GM21423 (cell line): ENCODE data around the gene KCNIP1.
"Not testable (repeated sequence)": the region's sequence is repeated elsewhere in the genome, so short reads cannot be mapped to it uniquely, and the experiment has no call there.

Source experiments
- ATAC-seq: cut with Tn5 transposase; IDR thresholded peaks from one replicate; pipeline ENCODE4 v1.9.1; 2021; ENCODE audit warnings: mild to moderate bottlenecking, moderate library complexity; ENCODE audit not compliant: unreplicated experiment

The KCNIP1 gene

DNA sequence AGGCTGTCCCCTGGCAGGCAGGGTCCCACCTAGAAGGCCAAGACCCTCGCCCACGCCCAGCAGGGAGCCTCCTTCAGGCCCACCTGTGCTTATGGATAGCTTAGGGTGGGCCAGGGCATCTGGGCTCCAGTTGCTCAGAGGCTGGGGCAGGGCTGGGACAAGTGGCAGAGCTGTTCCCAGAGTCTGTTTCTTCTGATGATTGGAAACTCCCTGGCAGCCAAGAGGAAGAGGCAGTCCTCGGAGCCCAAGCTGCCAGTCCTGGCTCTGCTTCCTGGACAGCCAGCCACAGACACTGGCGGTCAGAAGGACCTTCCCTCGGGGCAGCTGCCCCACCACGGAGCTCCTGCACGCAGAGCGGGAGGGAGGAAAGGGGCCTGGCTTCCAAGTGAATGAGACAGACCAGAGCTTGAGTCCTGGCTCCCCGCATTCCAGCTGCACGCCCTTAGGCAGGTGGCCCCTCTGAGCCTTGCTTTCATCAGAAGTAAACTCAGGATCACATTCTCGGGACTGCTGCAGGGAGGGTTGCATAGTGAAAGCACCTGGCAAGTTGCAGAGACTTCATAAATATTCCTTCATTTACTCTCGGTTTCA lies 241.8 kb downstream of the KCNIP1 start:
- ATAC-seq, result no peak

DNA sequence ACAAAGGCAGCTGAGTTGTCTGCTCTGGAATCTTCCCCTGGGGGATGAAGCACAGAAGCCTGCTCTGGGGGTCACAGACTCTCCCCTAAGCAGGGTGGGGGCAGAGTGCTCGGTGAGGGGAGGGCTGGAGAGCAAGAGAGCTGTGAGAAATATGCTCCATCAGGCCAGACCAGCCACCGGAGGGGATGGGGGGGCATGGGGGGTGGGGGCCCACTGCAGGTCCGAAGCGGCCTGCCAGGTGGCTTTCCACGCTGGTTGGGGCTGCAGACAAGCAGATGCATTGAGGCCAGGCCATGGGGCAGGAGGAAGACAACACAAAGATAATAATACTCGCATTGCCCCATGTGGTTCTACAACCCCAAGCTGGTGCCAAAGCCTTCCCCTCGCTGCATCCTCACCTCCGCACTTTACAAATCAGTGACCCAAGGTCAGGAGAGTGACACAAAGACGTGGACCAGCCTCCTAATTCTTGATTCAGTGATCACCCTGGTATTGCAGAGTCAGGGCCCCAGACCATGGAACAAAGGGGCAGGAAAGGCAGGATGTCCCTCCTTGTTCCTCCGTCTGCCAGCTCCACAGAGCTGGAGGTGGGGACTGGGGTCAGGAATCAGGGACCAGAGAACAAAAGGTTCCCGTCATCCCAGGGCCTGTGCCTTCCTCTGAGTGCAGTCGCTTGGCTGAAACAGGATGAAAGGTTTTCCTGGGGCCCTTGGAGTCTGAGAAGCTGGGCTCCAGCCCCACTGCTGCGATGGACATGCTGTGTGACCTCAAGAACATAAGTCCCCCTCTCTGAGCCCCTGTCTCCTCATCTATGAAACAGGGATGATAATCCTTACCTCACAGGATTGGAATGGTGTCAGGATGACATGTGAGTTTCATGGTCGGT lies 242.5 kb downstream of the KCNIP1 start:
- ATAC-seq, result no peak

DNA sequence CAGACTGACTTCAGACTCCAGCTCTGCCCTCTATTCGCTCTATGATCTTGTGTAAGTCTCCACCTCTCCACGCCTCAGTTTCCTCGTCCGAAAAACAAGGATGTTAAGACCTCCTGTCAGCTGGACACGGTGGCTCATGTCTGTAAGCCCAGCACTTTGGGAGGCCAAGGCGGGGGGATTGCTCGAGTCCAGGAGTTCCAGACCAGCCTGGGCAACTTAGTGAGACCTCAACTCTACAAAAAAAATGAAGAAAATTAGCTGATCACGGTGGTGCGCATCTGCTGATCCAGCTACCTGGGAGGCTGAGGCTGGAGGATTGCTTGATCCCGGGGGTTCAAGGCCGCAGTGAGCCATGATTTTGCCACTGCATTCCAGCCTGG lies 243.1 kb downstream of the KCNIP1 start:
- ATAC-seq, result no peak

DNA sequence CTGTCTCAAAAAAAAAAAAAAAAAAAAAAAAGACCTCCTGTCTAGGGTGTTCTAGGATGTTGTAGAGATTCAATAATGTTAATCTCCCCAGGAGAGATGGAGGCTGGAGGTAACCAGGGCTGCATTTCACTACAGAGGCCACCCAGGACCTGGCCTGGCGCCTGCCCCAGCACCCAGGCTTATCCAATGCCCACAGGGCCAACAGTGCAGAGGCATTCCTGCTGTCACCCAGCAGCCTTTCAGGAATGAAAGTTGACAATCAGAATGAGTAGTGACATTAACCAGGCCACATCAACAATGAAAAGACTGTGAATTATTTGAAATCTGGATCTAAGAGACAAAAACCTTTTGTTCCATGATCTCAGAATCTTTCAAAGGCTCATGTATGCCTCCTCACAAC lies 243.5 kb downstream of the KCNIP1 start:
- ATAC-seq, result no peak

DNA sequence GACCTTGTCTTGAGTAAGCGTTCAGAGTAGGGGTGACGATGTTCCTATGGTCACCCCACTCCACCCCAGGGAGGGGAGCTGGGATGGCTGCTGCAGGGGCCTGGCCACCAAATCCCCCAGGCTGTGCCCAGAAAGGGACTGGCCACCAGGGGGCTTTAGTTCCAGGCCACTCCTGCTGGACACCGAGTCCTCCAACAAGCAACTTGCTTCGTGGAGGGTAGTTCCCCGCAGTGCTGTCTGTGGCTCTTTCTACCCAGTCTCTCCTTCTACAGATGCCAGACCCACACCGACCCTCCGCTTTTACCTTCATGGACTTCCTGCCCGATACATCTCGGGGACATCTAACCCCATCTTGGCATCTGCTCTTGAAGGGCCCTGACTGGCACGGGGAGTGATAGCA lies 244.0 kb downstream of the KCNIP1 start:
- no peak for ATAC-seq

DNA sequence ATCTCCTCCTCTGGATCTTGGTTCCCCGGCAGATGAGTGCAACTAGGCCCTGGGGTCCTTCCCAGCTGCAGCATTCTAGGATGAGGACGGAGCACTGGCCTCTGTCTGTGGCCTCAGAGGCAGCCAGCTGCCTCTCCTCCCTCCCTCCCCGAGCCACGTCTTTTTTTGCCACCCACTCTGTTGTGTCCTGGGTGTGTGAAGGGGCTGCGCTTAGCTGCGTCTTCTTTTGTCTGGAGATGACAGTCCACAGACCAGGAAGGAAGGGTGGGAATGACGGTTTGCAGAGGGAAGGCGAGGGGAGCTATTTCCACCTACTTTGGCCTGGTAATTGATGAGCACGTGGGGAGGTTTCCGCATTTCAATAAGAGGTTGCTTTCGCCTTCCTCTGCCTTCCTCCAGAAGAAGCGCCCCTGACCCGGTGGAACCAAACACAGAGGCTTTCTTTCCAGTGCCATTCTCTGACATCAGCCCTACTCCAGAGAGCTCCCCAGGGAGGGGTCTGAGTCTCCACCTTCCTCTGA lies 245.2 kb downstream of the KCNIP1 start:
- no peak for ATAC-seq

DNA sequence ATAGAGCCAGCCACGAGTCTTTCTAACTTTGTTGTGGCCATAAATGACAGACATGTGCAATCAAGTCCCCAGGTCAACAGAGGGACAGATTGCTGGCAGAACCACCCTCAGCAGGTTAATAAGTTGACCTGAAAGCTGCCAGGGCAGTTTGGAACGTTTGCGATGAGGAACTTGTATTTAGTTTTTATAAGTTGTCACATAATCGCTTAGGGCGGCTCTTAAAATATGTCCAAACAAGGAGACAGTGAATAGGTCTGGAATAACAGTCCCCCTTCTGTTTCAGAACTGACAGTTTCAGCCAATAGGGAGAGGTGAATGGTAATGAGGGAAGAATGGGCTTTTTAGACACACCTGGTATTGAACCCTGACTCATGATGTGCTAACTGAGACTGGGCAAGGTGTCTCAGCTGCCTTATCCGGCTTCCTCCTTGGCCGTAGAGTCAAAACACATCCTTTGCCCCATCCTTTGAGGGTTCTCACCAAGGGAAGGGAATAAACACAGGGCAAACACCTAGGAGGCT lies 246.2 kb downstream of the KCNIP1 start:
- no peak for ATAC-seq

DNA sequence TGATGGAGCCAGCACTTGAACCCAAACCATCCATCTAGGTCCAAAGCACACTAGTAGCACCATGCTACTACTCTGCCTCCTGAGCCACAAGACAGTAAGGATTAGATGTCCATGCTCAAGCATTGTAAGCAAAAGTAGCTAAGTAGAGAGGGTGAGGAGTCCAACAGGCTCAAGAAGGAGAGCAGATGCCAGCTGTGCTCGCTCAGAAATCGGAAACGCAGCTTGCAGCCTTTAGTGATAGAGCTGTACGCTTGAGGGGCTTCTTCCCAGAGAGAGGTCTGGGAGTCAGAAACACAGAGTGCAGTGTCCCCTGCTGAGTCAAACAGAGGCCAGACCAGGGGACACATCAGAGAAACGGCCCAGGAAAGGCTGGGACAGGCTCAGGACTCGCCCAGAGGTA lies 247.0 kb downstream of the KCNIP1 start:
- no peak for ATAC-seq

DNA sequence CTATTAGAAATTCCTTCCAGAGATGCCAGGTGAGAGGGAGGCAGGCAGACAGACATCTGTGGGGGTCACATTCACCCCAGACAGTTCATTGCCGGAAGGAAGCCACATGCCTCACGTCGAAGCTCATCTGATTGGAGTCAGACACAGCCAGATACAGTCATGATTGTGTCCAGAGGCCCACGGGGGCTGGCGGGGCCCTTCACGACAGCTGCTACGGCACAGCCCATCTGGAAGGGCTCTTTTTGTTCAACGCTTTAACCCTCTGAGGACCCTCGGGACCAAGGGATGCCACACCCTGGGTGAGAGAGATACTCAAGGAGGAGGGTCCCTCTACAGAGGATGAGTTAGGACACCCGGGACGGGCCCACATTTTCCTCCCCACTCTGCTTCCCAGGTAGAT lies 247.8 kb downstream of the KCNIP1 start:
- no peak for ATAC-seq

DNA sequence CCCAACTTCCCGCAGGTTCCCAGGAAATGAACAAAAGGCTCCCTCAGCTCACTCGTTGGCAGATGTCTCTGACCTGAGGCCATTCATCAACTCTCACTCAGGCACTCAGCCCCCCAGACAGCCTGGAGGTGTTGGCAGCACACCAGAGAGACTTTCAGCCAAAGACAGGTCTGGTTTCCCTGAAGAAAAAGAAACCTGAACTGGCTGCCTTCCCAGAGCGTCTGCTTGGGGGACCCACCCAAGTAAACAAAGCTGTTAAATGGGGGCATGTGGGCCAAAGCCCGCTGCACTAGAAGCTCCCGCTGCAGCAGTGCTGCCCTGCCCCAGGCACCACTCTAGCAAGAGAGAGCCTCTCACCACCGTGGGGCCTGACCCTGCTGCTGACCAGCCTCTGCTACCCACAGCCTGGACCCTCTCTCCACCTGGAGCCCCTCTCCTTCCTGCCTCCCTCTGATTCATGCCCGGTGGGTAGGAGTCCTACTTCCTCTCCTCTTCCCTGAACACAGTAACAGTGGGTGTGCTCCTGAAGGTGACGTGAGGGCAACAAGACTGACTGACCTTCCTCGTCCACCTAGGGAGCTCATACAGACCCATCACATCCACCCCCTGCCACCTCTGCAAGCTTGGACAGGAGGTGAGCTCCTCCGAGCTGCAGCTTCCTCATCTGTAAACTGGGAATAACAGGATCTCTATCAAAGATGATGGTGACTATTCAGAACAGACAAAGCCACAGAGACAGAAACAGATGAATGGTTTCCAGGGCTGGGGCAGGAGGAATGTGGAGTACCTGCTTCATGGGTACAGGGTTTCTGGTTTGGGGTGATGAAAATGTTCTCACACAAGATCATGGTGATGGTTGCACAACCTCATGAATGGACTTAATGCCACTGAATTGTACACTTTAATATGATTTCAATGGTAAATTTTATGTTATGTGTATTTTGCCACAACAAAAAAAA lies 248.7 kb downstream of the KCNIP1 start:
- no peak for ATAC-seq

DNA sequence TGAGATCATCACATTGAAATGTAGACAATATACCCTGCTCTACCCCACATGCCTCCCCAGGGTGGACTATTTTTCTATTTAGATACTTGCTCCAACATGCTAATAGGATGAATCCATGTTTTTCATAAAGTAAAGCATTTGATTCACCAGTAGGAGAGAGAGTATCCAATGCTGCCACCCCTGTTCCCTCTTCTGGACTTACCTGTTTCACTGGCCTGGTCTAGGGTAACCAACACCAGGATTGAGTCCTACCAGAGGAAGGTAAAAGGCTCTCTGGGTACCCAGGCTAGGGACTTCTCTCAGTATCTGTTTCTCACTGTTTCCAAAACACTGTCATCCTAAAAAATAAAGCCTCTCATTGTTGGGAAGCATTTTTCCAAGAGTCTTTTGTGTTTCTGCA lies 249.5 kb downstream of the KCNIP1 start:
- no peak for ATAC-seq

DNA sequence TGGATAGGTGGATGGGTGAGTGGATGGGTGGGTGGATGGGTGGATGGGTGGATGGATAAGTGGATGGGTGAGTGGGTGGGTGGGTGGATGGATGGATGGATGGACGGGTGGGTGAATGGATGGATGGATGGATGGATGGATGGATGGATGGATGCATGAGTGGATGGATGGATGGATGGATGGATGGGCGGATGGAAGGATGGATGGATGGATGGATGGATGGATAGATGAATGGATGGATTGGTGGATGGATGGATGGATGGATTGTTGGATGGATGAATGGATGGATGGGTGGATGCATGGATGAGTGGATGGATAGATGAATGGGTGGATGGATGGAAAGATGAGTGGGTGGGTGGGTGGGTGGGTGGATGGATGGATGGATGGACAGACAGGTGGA lies 250.7 kb downstream of the KCNIP1 start:
- not testable (repeated sequence) for ATAC-seq

DNA sequence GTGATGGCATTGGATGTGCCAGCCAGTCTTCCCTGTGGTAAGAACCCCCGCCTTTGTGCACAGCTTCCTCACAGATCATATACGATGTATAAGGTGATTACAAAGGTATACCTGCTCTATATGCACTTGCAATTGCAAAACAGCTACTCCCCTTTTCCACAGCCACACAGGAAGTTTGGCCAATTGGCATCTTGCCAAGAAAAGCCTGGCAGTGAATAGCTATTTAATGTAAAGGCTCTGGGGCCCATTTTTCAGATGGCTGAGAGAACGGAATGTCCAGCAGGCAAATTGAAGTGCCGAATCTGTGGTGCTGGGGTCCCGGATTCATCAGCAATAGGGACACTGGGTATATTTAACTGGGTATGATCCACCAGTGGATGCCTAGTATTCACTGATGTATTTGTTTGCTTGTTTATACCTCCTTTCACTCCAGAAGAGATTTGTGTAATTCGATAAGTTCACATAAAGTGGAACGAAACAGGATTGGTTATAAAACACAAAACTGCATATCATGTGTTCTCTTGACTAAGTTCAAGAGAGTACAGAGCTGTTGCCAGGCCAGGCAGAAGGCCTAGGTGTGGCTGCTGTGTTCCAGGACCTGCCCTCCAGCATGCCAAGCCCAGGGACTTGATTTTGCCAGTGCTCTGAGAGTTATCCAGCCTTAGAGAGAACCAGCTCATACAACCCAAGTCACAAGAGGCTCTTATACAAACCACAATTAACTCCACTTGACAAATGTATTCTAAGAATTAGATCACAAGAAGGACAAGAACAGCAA lies 252.0 kb downstream of the KCNIP1 start:
- ATAC-seq, result no peak

DNA sequence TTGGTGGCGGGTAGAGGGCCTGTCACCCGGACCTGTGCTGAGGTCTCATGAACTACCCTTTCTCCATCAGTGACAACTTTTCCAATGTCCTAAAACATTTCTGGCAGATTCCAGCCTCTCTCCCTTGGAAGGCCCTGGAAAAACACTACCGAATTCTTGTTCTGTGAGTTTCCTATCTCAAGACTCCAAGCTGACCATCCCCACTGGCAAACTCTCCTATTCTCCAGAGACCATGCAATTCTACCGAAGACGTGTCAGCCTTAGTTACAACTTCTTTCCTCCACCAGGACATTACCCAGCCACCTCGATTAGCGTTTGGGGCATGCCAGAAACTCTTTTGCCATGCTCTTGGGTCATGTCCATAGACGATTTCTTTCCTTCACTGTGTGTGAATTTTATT lies 252.9 kb downstream of the KCNIP1 start:
- no peak for ATAC-seq

DNA sequence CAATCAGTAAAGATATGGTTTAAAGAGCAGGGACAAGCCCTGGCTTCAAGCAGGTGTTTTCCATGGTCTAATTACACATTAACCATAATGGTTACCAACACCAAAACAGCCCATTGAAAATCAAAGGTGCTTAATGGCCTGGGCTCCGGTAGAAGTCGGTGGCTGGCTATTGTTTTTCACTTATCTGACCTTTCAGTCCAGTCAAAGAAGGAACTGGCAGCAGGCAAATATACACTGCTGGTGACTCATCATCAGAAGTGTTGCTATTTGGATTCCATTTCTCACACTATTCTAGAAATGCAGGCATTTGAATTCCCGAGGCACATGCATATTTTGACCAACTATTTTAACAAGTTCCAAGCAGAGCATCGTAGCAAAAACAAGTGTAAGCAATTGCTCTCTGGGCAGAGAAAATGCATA lies 253.4 kb downstream of the KCNIP1 start:
- peak; percentile 93 for ATAC-seq

DNA sequence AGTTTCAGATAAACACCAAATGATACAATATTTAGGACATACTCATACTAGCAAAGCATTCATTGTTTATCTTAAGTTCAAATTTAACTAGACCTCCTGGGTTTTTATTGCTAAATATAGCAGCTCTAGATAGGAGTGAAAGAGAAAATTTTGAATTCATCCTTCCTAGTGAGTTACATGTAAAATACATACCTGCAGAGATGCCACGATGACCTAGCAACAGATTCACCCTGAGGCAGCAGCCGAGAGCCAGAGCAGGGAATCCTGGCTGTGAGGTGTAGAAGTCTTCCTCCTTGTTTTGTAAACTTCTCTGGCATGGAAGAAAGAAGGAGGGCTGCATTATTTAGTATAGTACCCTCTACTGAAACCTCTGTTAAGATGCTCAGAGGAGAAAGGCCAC lies 253.8 kb downstream of the KCNIP1 start:
- no peak for ATAC-seq

DNA sequence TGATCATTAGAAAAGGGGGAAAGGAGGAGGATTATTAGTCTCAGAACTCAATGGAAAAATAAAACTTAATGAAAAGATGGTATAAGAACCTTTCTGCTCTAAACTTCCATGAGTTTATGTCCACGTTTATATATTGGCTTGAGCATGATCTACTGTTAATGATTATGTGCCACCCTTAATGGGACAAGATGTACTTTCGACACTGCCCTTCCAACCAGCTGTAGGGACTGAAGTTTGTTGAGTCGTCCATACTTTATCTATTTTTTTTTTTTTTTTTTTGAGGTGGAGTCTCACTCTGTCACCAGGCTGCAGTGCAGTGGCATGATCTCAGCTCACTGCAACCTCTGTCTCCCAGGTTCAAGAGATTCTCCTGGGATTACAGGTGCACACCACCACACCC lies 254.7 kb downstream of the KCNIP1 start:
- no peak for ATAC-seq

DNA sequence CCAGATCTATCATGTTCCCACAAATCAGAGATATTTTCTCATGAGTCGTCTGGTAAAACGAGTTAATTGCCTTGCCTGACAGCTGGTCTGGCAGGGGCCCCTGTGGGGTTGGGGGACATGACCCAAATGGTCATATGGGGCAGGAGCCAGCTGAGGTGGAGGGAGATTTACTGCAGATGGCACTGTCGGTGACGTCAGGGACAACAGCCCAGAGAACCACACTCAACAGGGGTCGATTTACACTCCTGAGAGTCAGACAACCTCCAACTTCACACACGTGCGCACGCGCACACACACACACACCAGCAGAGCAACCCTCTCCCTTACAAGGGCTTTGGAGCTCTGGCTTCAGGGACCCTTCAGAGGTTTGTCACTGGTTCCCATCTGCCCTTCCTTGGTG lies 256.3 kb downstream of the KCNIP1 start:
- ATAC-seq, result no peak

DNA sequence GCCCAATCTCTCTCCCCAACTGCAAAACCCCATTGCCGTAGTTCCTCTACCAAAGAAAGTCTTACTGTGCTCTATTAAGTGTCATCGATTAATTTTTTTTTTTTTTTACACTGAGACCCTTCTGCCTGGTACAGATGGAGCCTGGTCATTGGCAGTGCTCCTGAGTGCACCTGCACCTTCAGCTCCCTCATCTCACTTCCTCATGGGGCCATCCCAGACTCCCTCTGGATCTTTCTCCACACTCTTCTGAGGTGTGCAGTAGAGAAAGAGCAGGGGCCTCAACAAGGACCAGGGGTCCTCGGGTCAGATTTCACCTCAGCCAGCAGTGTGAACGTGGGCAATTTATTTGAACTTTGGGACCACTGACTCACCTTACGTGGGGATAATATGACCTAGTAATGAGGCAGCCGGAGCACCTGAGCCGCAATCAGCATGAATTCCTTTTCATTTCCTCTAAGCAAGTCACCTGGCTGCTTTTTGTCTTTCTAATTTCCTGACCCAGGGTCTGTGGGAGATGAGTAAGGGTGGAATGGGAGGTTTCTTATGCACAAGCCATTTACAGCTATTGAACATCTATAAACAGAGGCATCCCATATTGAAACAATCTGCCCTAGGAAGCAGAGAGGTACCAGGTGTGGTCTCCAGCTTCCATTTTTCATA lies 257.4 kb downstream of the KCNIP1 start:
- ATAC-seq, result no peak

DNA sequence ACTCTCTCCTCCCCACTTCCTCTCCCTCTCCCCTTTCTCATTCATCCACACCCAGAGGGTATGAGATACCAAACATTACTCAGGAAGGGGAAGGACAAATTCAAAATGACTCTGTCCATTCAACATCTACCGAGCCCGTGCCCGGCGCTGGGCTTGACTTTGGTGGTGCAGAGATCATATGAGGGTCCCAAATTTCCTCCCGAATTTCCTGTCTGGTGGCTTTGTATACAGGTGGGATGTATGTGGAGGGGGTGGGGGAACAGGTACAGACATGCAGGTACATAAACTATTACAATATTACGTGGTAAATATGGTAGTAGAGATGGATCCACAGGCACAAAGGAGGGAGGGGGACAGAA lies 257.9 kb downstream of the KCNIP1 start:
- no peak for ATAC-seq
